NCI-H2029 (cell line): Measurements from ENCODE around the gene PAQR3.
A peak's percentile ranks its signal among the peaks of the same experiment; 100 is the strongest.

Experiments
- DNase-seq: peaks from one replicate; lab custom pipeline; 2025; lab: John Stamatoyannopoulos, UW

PAQR3 gene, protein sequence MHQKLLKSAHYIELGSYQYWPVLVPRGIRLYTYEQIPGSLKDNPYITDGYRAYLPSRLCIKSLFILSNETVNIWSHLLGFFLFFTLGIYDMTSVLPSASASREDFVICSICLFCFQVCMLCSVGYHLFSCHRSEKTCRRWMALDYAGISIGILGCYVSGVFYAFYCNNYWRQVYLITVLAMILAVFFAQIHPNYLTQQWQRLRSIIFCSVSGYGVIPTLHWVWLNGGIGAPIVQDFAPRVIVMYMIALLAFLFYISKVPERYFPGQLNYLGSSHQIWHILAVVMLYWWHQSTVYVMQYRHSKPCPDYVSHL

GRCh38 chr4:78938868-78939666, at the start of gene PAQR3:
PAQR3 (minus strand) TSS chr4:78939438; CDS start chr4:78939224, 214 bp downstream.
- DNase-seq = peak; percentile 63

DNA sequence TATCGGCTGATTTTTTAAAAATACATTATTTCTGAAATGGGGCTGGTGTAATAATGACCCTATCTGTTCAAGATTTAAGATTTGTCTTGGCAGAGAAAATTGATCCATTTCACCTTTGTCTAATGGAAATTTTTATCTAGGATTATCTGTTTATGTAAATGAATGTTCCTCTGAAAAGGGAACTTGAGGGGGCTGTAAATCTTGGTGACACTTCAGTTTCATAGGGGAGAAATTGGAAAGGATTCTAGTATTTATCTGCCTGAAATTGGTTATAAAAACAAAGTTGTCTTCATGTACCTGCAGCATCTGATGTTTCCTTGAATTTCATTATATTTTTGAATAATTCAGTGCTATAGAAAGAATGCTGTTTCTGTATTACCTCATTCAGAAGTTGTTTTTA, 48.4 kb upstream of the PAQR3 start:
- DNase-seq = no peak

DNA sequence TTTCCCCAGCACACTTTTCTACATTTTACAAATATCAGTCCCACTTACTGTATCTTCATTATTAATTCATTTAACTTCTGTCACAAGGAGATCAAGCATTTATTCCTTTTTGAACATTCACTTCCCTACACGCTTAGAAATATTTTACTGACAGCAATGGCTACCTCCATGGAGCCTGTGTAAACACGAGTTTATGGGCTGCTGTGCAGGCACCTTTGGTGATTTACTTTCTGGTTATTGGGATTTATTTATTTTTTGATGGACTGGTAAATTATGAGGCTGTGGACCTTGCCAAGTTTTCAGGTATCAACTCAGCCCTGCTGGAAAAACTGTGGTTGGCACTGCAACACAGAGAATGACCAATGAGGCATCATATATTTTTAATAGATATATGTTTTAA, 45.4 kb upstream of the PAQR3 start:
- DNase-seq = no peak

DNA sequence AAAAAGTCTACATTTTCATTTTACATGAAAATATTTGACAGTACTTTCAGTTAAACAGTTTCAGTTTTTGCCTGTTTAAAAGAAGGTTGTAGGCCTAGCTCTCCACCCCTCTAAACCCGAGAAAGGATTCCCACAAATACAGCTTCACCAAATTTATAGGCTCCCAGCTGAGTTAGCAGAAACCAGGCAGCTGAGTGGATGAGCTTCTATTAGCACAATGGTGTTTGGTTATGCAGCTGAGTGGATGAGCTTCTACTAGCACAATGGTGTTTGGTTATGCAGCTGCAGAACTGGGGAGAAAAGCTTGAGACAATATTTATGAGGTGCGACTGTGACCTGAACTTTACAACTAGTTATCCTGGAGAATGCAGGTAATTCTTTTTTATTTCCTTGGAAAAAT, 36.6 kb upstream of the PAQR3 start:
- no peak for DNase-seq

DNA sequence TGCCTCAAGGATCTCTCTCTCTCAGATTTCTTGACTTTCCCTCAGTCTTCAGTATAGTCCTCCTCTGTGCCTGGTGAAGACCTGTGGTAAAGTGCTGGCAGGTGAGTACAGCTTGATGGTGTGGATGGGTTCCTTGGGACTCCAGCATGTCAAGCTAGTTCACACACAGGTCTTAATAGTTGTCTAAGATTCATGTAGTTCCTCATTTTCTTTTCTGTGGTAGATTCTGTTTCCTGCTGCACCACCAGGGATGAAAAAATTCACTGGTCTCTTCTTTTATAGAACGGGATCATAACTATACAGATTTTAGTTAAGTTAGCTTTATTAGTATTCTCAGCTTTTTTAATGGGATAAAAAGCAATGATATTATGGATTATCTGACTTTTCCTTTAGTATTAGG, 32.5 kb upstream of the PAQR3 start:
- DNase-seq = no peak

DNA sequence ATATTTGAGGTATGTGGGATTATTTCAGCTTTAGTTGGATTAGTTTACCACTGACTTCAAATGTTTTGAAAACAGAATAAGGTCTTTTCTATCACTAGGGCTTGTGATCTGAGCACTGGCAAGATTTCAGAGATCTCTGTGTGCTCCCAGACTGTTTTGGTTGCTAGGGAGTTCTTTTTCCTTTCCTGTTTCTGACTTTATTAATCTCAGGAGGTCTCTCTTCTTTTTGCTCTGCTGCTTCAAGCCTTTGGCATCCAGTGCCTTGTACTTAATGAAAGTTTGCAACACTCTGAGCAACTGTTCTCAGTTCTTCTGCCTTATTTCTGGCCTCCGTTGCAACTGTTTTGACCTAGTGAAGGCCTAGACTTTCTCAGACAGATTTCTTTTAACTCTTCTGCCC, 32.1 kb upstream of the PAQR3 start:
- DNase-seq = no peak

DNA sequence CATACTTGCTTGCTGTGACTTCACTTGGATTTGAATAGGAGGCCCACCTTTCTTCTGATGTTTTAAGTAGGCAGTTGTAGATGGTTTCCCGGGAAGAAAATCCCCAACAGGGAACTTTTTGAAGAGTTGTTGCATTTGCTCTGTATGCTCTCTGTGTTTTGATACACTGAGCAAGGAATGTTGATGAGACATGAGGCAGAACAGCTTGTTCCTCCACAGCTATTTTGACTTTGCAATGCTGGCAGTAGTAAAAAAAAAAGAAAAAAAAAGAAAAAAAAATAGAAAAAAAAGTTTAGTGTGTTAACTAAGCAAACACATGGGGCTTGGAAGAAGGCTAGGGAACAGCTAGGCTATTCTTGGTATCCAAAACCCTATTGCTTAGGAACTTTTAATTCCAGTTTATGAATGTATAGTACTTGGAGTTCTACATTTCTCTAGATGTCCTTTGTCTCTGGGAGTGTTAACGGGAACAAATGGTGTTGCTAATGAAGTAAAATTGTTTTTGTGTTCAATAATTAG, 23.4 kb upstream of the PAQR3 start:
- DNase-seq = no peak

- DNase-seq = no peak
These were observed 21.7 kb upstream of the PAQR3 start for GRCh38 chr4:78960926-78961325.

GRCh38 chr4:78956975-78957374, 17.7 kb upstream of the PAQR3 start:
- no peak for DNase-seq

DNA sequence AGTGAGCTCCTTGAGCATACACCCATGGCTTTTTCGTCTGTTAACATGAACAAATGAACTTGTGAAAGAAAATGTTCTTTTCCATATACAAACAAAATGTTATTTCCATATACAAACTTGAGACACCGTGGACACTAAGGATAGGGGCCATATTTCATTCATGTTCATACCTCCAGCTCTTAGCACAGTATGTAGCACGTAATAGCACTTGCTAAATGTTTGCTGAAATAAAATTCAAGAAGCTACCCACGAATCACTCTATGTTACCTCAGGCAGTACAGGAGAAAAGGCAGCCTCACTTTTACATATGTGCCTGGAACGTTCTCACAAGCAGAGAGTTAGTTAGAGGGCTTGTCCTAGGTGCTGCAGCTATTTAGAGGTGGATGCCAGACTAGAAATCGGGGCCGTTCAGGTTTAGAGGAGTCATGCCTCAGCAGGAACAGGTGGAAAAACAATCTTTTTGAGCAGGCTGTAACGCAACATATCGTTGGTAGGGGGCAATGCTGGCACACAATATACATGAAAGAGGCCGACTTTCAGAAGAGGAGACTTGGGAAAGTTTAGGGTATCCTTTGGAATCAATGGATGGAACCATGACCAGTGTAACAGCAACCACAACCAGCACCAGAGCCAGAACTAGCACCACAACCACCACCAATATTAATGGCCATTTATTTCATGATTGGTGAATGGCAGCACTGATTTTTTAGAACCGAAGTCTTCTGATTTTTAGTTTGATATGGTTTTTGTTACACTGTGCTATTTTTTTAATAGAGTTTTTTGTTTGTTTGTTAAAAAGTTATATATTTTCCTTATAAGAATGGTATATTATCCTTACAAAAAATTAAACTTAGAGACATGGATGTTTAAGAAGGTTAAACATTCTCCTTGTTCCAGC, 14.8 kb upstream of the PAQR3 start:
- peak; percentile 18 for DNase-seq

DNA sequence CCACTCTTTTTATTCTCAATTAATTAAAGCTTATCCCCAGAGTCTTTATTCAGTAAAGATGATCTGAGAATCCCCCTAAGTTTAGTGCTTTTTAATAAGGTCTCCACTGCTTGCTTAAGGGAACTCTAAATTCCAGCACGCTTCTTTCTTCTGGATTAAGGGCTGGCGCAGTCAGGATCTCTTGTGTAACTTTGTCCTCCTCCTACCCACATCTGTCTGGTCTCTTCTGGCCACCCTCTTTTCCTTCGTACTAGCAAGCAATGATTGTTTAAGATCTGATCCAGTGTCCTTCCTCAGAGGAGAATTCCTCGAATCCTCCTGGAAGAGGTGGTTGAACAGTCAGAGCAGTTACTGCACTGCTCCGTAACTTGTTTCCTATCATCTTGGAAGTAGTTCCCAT, 14.0 kb upstream of the PAQR3 start:
- DNase-seq = no peak

GRCh38 chr4:78951862-78952472, 12.7 kb upstream of the PAQR3 start:
- DNase-seq = peak; percentile 4

DNA sequence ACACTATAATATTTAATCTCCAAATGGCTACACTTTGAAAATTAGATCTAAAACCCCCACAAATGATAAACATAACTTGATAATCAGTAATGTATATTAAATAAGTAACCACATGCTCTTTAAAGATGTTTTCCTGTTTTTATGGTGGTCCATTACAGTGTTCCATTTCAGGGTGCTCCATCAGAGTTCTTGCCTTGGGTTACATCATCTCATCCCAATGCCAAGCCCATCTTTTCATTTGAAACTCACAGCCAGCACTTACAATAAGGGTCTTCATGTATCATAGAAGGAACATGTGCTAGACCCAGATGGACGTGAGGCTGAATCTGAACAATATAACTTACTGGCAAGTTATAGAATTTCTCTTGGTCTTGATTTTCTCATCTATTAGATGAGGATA, 10.5 kb upstream of the PAQR3 start:
- no peak for DNase-seq

- DNase-seq = no peak
These were observed 6.5 kb upstream of the PAQR3 start for GRCh38 chr4:78945651-78946179.

GRCh38 chr4:78944381-78944780, 5.1 kb upstream of the PAQR3 start:
- no peak for DNase-seq

DNA sequence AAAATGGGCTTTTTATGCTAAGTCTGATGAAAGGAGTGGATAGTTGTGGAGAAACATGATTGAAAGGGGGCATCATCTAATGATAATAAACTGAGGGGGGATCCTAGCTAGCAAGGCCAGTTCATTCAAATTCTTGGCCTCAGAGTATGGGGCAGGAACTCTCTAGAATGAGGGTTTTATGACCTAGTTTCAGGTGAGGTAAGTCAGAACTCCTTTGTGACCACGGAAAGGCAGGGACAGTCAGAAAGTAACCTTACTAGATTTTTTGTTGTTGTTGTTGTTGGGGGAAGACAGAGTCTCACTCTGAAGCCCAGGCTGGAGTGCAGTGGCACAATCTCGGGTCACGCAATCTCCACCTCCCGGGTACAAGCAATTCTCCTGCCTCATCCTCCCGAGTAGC, 1.5 kb upstream of the PAQR3 start:
- DNase-seq = no peak

DNA sequence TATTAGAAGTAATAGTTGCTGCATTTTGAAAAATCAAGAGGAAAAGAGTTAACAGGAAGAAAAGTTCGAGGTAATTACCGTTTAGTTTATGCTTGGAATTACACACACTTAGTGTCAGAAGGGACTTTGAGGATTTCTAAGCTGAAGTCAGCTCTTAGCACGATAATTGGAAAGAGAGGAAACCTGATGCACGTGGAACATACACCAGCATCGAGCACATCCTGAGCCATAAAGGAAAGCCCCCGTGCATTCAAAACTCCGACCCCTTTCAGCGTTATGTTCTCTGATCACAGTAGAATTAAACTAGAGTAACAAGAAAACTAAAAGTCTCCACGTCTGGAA, 400 bp upstream of the PAQR3 start:
- no peak for DNase-seq

- peak; percentile 1 for DNase-seq
These were observed 767 bp downstream of the PAQR3 start for GRCh38 chr4:78938474-78938867.

DNA sequence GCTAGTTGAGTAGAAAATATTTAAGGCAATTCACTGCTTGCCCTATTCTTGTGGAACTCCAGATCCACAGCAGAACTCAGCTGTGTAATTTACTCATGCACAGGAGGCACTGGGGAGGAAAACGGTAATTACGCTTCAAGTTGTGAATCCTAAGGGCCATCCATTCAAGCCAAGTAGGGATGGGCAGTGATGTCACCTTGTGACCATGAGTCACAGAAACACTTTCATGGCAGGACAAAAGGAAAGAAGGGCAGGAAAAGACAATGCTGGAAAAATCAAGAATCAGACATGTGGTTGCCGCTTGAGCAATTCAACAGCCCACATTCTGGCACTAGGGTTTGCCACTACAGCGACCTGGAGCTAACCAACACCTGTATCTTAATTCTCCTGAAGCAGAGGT, 1.4 kb downstream of the PAQR3 start:
- no peak for DNase-seq

GRCh38 chr4:78936989-78937388, 2.2 kb downstream of the PAQR3 start:
- DNase-seq = no peak

DNA sequence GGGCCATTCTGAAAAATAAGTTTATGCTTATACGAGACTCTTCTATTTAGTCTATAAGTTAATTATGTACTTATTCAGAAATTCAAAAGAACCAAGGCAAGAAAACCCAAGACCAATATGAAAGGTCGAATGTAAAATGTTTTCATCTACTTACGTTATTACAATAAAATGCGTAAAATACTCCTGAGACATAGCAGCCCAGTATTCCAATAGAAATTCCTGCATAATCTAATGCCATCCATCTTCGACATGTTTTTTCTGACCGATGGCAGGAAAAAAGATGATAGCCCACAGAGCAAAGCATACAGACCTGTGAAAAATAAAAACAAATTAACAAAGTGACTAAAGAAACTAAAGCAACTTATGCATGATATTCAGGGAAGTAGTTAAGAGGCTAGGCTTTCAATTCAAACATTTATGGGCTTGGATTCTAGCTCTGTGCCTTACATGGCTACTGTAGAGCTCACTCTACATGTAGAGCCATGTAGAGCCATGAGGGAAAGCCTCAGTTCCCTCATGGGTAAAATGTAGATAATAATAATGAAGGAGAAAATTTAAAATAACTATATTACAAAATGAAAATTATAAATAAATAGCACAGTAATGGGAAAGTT, 9.1 kb downstream of the PAQR3 start:
- no peak for DNase-seq
